Urinary bladder (tissue), 4 donors: ENCODE data around the gene ZCCHC14. TPM values are rescaled to one million over a fixed set of nuclear protein-coding genes. Genes with fewer than 3 reads are reported as not detected.

Experiments used
- DNase-seq: peaks from one replicate; pipeline ENCODE4 v3.0.0-alpha.2; 2015; ENCODE audit errors: extremely low spot score
- H3K27ac ChIP-seq: one replicate; pipeline ENCODE4 v1.5.1; 2013; ENCODE audit warnings: low read depth, mild to moderate bottlenecking, moderate library complexity
- H3K36me3 ChIP-seq: one replicate; pipeline ENCODE4 v1.6.1; 2013; ENCODE audit warnings: mild to moderate bottlenecking, moderate library complexity; ENCODE audit not compliant: insufficient read depth
- H3K4me1 ChIP-seq: one replicate; pipeline ENCODE4 v1.6.1; 2013; ENCODE audit warnings: mild to moderate bottlenecking, moderate library complexity; ENCODE audit not compliant: insufficient read depth
- H3K4me3 ChIP-seq: one replicate; pipeline ENCODE4 v1.5.1; 2013; ENCODE audit warnings: low read depth, low read length
- WGBS: extraction: QIAGEN DNeasy Blood & Tissue Kit; methylation state at CpG from one replicate; pipeline ENCODE4 v1.1.7; 2013; 5-methylcytosine and 5-hydroxymethylcytosine counted together
- polyA plus RNA-seq: library from polyadenylated mRNA; stranded (reverse); fragments of 200-250 nt; gene quantifications from one replicate; pipeline ENCODE4 v1.2.3, GENCODE V29; 2013
- total RNA-seq: library from RNA; depleted of rRNA; stranded (reverse); fragments of >200 nt; gene quantifications from one replicate; pipeline ENCODE4 v1.2.3, GENCODE V29; 2014
- donor health status: healthy with polysubstance abuse.
- donor health status: healthy.

ZCCHC14 gene
- total and polyA plus RNA-seq, 2 donors, result 16.6 to 36.1 TPM

DNA sequence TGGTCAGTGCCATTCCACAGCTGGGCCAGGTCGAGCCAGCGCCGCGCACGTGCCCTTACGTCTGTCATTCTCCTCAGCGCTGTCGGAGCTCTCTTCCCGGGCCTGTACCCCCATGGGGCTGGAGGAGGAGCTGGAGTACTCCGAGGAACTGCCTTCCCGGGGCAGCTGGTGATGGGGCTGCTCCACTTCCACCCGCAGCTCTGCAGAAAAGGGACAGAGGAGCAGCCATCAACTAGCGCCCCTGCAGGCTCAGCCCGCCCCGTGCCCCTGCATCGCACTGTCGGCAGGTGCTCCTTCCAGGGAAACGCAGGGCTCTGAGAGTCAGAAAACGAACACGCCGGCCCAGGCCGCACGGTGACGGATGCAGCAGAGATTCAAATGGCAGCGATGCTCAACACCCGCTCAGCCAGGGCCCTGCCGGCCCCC lies 79.8 kb downstream of the ZCCHC14 start:
- no peak for DNase-seq
- WGBS, result 87% methylated on average over 27 of the region's 27 CpGs
- Histone ChIP-seq H3K4me3 (no peak overlapping the region), H3K36me3 (peaks cover 7% of the 10 kb centered on the region), H3K4me1 (no peaks in the 10 kb centered on the region), H3K27ac (no peak overlapping the region)

DNA sequence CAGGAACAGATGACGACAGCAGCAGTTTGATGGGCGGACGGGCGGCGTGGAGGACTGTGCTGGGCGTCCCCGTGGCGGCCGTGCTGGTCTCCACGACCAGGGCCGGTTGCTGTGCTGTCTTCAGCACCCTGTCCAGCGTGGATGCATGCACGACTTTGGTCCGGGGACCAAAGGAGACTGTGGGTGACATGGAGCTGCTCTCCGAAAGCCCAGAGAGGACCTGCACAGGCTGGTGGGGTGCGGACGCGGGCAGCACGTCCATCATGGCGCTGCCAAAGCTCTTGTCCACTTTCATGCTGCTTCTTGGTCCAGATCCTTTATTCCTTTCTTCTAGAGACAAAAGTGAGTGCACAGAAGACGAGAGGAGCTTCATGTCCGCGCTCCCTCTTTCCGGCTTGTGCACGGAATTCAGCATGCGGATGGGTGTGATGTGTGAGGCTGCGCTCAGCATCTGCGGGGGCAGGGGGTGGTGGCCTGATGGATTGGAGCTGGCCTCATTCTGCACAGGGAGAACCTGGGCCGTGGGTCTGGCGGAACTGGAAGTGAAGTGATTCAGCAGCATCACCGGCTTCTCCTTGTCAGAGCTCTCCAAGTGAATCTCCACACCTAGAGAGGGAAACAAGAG lies 80.3 kb downstream of the ZCCHC14 start:
- Histone ChIP-seq H3K36me3 (peaks cover 7% of the 10 kb centered on the region), H3K4me1 (no peaks in the 10 kb centered on the region), H3K4me3 (no peak overlapping the region), H3K27ac (no peak overlapping the region)
- WGBS, result 91% methylated on average over 31 of the region's 31 CpGs
- no peak for DNase-seq

DNA sequence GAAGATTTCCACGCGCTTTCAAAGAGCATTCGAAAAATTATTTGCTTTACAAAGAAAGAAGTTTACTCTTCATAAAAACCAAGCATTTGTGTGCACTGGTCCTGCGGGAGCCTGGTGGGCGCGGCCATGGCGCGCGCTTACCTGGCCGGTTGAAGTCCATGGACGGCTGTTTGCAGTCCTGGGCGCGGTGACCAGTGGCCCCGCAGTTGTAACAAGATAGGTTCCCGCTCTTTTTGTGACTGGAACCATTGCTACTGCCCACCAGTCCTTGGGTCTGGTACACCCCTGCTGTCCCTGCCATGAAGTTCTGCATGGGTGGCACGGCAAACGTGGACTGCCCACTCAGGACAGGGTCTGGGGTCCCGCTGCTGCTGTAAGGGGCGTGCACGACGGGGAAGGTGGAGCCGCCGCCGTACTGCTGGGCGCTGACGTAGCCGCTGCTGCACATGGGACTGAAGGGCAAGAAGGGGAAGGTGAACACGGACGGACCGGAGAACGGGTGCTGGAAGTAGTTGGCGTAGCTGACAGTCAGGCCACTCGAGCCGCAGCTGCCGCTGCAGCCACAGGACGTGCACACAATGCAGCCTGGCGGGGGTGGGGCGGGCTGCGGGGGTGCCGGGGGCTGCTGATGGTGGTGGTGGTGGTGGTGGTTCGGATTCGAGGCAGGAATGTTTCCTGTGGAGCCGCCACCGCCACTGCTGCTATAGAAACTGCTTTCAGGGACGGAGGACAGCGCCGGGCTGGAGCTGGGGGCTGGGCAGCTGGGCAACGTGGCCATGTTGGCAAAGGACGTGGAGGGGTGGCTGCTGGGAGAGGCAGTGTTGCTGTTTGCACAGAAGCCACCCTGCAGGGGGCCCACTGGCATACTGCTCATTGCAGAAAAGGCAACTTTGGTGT lies 81.2 kb downstream of the ZCCHC14 start:
- 92% methylated on average over 49 of the region's 49 CpGs for WGBS
- H3K36me3 ChIP-seq, result peaks cover 7% of the 10 kb centered on the region
- no peak overlapping the region for H3K27ac ChIP-seq
- H3K4me3 ChIP-seq, result no peak overlapping the region
- H3K4me1 ChIP-seq, result no peaks in the 10 kb centered on the region
- no peak for DNase-seq

DNA sequence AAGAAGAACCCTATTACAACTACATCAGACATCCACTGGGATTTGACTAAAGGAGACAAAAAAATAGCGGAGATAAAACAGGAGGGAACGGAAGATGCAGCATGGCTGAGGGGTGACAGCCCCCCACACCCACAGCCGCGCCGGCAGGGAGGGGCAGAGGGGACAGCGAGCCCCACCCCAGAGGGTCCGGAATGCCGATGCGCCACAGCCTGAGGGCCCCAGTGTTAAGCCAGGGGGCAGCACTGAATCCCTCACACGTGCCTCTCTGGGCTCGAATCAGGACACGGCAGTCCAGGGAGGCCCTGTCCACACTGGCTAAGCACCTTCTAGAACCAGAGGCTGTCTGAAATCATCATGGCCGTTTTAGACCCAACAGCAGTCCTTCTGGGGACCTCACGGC lies 81.9 kb downstream of the ZCCHC14 start:
- Histone ChIP-seq H3K4me1 (no peaks in the 10 kb centered on the region), H3K36me3 (peaks cover 7% of the 10 kb centered on the region), H3K4me3 (no peak overlapping the region), H3K27ac (no peak overlapping the region)
- WGBS, result 84% methylated on average over 14 of the region's 14 CpGs
- no peak for DNase-seq

DNA sequence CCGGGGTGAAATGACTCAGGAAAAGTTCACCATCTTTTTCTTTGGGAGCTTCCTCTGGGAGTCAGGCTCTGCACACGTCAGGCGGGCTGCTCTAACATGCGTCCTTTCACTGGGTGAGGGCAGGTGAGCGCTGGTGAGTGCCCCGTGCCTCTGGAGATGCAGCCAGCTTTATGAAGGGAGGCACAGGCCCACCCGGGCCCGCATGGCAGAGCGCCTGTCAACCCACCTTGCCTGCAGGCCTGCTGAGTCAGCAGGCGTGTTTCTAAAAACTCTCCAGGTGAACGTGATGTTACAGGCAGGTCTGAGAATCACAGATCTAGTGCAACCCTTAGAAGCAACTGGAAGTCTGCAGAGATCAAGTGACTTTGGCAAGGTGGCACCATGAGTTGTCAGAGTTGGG lies 82.3 kb downstream of the ZCCHC14 start:
- 92% methylated on average over 11 of the region's 11 CpGs for WGBS
- DNase-seq, result no peak
- Histone ChIP-seq H3K4me3 (no peak overlapping the region), H3K27ac (no peak overlapping the region), H3K4me1 (no peaks in the 10 kb centered on the region), H3K36me3 (peaks cover 9% of the 10 kb centered on the region)

DNA sequence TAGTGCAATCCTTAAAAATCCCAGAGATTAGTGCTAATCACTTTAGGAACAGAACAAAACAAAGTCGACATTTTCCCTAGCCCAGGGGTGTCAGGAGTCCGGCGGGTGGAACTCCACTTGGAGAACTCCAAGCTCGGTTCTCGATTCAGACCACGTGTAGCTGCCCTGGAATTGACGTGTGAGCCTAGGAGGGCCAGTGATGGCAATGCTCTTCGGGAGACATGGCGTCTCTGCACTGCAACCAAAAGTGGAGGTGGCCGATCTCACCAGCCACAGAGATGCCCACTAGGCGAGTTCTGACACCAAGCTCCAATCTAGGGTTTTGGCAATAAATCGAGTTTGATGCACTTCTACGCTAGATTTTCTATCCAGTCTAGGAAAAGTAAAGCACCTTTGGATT lies 83.0 kb downstream of the ZCCHC14 start:
- H3K4me1 ChIP-seq, result no peaks in the 10 kb centered on the region
- peaks cover 9% of the 10 kb centered on the region for H3K36me3 ChIP-seq
- no peak overlapping the region for H3K27ac ChIP-seq
- 81% methylated on average over 13 of the region's 13 CpGs for WGBS
- DNase-seq, result no peak
- no peak overlapping the region for H3K4me3 ChIP-seq

DNA sequence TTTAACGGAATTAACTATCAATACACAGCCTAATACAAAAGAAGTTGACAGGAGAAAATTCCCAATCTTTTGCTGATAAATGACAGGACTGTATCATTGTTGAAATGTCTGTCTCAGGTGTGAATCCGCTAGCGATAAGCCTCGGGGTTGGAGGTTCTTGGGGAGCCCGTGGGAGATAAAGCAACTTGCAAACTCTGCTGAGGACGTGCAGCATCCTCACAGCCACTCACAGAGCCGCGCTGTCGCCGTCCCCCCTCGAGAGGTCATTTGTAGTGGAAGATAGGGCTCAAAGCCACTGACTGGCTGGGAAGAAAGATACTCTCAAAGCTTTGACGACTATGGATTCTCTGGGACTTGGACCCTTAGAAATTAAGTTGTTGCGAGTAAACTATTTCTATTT lies 83.7 kb downstream of the ZCCHC14 start:
- Histone ChIP-seq H3K4me1 (no peaks in the 10 kb centered on the region), H3K27ac (no peak overlapping the region), H3K4me3 (no peak overlapping the region), H3K36me3 (peaks cover 9% of the 10 kb centered on the region)
- no peak for DNase-seq
- 70% methylated on average over 13 of the region's 13 CpGs for WGBS

DNA sequence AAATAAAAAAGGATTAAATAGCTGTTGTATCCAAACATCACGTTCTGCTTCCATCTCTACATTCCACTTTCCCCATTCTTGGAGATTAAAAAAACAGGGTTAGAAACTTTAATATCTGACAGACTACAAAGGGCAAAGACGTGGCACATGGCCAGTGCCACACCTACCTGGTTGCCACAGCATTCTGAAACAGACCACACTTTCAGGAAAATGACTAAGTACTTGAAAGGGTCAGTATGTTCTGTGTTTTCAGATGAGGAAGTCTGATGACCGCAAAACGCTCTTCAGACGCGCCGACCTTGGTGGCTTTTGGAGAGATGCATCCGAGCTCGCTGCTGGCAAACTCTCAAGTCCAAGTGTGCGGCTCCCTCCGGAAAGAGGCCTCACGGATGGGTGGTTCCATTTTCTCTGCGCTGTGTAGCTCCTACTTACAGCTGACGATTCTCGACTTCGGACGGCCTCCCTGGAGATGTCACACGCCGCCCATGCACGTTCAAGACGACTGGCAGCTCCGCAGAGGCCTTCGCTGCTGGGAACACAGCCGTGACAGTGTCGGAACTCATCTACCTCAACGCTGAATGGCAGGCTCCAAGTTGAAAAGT lies 85.2 kb downstream of the ZCCHC14 start:
- DNase-seq, result no peak
- WGBS, result 82% methylated on average over 26 of the region's 26 CpGs
- Histone ChIP-seq H3K4me3 (no peak overlapping the region), H3K36me3 (peaks cover 9% of the 10 kb centered on the region), H3K4me1 (no peaks in the 10 kb centered on the region), H3K27ac (no peak overlapping the region)

DNA sequence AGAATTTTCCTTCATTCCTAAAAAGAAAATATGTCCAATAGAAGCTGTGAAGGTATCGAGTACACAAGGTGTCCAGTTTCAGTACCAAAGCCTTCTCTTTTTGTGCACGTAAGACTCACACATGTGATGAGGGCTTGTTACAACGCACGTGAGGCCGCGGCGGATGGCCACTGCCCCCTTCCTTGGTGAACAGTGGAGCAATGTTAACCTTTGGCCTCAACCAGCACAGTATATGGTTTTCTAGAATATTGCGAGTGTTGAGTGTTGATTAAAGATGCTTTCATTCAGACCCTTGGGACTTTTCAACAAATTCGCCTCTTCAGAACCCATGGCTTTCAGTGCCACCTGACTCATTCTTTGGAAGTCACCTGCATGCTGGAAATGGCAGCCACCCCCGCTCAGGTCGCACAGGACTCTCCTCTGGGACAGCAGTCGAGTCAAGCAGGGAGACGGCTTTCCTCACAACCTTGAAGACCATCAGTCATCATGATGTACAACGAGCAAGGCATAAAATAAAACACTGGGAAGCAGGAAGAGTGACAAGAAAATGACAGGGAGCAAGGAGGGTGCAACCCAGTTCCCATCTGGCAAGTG lies 86.2 kb downstream of the ZCCHC14 start:
- H3K4me1 ChIP-seq, result no peaks in the 10 kb centered on the region
- no peak overlapping the region for H3K4me3 ChIP-seq
- no peak overlapping the region for H3K27ac ChIP-seq
- DNase-seq, result no peak
- 90% methylated on average over 14 of the region's 14 CpGs for WGBS
- peaks cover 6% of the 10 kb centered on the region for H3K36me3 ChIP-seq

DNA sequence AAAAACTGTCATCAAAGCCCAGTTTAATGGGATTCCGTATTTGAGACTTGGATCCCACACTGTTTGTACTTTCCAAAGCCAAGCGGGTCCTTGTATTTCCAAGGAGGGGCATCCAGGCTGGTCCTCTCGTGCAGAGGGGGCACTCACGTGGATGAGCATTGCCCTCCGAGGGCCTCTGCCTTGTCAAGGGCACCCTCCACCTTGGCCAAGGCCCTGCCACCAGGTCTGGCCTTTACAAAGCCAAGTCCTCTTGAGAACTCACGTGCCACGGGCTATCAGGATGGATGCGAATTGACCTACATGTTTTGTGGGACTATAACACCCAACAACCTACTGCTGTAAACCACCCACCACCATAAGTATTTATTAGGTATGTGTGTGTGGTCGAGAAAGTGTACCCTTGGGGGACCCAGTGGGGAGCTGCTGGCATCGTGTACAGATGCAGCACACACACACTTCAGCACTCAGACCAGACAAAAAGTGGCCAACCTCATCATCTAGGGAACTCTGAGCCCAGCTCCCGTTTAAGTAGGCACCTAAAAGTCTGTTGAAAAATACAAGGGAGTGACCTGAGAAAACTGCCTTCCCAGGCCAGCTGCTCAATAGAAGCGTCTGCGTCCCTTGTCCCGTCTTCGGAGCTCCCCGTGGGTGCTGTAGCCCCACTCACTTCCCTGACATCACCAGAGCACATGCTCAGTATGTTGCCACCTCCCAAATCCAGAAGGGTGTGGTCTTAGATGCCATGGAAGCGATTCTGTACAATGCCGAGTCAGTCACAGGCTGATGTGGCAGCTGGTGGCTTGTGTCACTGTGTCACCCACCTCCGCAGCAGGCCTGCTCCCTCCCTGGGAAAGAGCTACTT lies 87.8 kb downstream of the ZCCHC14 start:
- H3K27ac ChIP-seq, result no peak overlapping the region
- H3K36me3 ChIP-seq, result peaks cover 5% of the 10 kb centered on the region
- no peaks in the 10 kb centered on the region for H3K4me1 ChIP-seq
- 92% methylated on average over 19 of the region's 19 CpGs for WGBS
- no peak overlapping the region for H3K4me3 ChIP-seq
- DNase-seq, result no peak

DNA sequence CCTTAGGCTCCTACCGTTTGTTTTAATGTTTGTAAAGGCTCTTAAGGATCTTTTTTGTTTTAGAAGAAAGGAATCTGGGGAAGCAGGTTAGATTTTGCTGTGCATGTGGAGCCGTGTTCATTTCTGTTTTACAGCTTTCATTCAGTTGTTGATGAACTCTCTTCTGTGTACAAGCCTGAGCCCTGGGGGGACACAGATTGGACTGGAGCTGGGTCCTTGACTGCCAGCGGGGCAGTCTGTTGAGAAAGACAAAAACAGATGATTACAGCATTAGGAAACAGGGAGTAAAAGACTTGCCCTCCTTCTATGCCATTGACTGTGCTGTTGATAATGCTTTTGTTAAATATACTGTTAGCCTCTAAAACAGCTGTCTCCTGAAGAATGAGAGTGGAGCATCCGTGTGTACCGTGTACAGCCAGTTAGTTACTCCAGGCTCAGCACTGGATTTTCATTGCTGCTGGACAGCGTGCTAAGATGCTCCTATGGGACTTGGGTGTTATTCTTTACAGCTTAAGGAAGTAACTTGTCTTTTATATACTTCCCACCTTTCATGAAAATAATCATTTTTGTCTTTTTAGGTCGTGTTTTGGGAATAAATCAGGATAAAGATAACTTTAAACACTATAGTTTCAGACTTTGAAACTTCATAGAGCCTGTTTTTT lies 97.5 kb downstream of the ZCCHC14 start:
- Histone ChIP-seq H3K4me3 (no peak overlapping the region), H3K4me1 (no peaks in the 10 kb centered on the region), H3K36me3 (peaks cover 6% of the 10 kb centered on the region), H3K27ac (no peak overlapping the region)
- 69% methylated on average over 7 of the region's 7 CpGs for WGBS
- no peak for DNase-seq

DNA sequence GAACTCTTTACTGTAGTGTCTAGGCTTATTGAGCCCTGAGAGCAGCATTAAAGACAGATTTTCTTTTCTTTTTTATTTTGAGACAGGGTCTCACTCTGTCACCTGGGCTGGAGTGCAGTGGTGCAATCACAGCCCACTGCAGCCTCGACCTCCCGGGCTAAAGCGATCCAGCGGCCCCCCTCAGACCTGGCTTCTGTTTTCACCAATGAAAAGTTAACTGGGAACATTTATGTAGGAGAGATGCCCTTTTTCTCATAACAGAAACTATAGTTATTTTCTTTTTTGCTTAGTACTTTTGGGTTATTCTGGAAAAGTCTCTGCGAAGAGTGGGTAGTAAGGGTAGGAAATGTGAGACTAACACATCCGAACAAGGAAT lies 99.2 kb downstream of the ZCCHC14 start:
- Histone ChIP-seq H3K36me3 (peaks cover under 1% of the 10 kb centered on the region), H3K27ac (no peak overlapping the region), H3K4me3 (peak overlapping the region; percentile 95), H3K4me1 (no peaks in the 10 kb centered on the region)
- no peak for DNase-seq
- 84% methylated on average over 6 of the region's 6 CpGs for WGBS
